ENCODE measurements around the gene CRELD2.

The CRELD2 gene

GRCh38 chr22:49948116-49948957 lies 29.9 kb downstream of the CRELD2 start:
- DNase-seq = no peak

DNA sequence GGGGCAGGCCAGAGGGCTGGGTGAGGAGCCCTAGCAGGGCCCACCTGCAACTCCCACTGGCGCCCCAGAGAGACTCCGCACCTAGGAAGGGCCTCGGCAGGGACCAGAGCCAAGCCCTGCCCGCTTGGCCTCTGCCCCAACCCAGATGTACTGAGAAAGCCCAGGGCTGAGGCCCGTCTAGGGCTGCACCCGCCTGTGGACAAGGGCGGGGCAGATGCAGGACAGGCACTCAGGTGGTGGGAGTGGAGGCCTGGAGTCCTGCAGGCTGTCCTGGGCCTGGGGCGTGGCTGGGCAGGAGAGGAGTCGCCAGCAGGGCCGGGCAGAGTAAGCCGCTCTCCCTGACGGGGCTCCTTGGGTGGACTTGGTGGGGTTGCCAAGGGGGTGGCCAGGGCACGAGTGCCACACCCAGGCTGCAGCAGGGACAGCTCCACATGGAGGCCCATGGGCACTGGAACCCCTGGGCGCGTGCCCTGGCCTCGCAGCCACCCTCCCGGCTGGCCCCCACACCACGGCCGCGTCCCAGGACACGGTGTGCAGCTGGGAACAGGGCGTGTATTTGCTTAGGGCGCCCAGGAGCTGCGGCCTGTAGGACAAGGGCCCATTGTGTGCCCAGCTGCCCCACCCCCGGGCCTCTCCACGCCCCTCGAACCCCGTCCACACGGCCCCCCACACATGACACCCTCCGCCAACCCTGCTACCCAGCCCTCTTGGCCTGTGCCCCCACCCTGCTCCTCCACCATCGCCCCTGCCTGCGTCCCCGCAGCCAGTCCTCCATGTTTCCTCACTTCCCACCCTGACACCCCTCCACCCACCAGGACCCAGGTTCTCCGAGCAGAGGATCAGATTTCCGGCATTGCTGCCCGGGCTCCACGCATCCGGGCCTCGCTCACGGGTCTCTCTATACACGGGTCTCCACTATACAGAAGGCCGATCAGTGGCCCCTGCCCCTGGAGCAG lies 30.8 kb downstream of the CRELD2 start:
- DNase-seq = no peak

GRCh38 chr22:49949914-49950292 lies 31.5 kb downstream of the CRELD2 start:
- no peak for DNase-seq

DNA sequence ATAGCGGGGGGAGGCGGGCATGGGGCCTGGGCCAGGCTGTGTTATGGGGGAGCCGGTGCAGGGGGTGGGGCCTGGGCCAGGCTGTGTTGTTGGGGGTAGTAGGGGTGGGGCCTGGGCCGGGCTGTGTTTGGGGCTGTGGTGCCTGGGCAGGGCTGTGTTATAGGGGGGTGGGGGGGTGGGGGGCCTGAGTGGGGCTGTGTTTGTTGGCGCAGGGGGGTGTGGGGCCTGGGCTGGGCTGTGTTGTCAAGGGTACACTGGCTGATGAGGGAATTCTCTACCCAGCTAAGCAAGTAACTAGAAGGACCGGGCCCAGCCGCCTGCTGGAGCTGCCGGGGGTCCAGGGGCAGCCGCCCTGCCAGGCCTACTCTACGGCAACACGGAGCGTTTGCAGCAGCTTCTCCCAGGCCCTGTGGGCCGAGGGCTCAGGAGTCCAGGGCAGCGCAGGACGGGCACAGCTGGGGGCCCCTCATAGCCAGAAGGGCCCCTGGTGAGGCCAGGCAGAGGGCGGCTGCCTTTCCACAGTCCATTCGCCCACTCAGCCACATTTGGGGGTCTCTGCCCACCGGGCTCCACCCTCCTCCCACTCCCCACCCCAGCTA lies 32.1 kb downstream of the CRELD2 start:
- no peak for DNase-seq

GRCh38 chr22:49951000-49951677 lies 32.7 kb downstream of the CRELD2 start:
- DNase-seq = no peak

- no peak for DNase-seq
Measured at GRCh38 chr22:49951678-49951985, 33.2 kb downstream of the CRELD2 start.

DNA sequence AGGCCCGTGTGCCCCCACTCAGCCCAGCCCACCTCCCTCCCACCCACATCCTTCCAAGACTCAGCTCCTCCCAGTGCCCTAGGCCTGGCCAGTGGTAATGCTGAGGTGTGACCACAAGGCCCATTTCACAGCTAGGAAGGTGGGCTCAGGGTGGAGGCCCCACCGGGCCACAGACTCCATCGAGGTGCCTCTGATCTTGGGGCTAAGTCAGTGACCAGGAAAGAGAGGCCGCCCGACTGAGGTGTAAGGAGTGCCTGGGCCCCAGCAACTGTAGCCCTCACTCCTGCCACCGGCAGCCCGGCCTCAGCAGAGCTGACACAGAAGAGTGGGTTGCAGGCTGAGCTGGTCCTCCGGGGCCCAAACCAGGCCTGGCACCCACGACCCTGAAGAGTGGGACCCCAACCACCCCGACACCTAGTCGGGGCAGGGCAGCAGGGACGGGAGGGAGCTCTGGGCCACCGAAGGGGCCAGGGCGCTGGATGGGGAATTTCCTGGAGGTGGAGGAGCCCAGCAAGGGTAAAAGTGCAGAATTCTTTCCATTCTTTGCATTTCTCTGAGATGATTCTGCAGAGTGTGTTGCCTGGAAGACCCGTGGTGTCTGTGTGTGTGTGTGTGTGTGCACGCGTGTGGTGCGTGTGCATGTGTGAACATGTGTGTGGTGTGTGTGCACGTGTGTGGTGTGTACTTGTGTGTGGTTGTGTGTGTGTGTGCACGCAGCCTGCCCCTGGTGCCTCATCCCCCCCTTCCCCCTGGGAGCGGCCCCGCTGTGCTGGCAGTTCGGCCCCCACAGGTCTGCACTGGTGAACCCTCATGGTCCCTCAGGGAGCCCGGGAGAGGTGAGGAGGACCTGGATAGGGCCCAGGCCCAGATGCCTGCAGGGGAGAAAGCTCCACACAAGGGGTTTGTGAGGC lies 33.8 kb downstream of the CRELD2 start:
- DNase-seq = no peak

DNA sequence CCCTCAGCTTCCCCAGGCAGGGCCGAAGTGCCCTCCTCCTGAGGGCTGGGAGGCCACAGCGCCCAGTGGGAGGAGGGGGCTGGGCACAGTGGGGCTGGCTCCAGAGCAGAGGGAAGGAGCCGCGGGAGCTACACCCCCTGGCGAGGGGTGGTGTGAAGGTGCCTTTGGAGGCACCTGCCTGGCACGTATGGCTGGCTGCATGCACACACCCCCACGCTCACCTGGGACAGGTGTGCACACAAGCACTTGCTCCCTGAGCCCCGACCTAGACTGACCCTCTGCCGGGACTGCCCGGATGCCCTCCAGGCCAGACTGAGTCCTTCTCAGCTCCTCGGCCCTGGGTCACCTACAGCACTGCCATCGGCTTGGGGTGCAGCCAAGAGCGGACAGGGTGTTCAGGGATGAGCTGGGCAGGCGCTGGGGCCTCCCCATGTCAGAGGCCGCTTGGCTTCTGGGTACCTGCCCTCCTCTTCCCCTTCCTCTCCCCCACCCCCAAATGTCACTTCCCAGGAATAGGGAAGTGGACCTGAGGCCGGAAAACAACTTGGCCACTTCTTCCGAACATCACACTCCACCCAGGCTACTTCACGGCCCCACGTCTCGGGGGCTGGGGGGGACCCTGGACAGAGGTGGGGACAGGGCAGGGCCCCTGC lies 34.7 kb downstream of the CRELD2 start:
- no peak for DNase-seq

DNA sequence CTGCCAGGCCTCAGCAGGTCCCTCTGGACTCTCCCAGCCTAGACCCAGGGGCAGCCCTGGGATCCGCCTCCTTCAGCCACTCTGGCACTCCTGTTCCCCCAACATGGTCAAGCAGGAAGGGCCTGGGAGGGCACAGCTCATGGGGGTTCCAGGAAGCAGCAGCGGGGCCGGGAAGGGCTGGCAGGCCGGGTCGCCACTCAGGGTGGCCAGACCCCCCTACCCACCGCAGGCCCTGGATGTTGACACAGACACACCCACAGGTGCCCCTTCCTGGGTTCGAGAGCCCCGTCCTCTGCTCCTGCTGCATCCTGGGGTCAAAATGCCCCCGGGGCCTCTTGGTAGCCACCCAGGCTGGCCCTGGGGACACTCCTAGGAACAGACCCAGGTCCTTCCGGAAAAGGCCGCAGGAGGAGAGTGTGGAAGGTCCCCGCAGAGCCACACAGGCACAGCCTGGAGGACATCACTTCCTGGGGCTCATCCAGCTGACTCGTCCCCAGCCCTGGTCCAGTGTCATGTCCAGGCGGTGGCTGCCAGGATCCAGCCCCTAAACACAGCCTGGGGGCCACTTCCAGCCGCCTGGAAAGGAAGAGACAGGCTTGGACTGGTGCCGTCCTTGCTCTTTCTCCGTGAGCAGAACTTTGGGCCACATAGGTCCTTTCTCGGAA lies 35.4 kb downstream of the CRELD2 start:
- DNase-seq = no peak

- no peak for DNase-seq
Measured at GRCh38 chr22:49954354-49954753, 35.9 kb downstream of the CRELD2 start.

GRCh38 chr22:49954991-49955580 lies 36.7 kb downstream of the CRELD2 start:
- no peak for DNase-seq

DNA sequence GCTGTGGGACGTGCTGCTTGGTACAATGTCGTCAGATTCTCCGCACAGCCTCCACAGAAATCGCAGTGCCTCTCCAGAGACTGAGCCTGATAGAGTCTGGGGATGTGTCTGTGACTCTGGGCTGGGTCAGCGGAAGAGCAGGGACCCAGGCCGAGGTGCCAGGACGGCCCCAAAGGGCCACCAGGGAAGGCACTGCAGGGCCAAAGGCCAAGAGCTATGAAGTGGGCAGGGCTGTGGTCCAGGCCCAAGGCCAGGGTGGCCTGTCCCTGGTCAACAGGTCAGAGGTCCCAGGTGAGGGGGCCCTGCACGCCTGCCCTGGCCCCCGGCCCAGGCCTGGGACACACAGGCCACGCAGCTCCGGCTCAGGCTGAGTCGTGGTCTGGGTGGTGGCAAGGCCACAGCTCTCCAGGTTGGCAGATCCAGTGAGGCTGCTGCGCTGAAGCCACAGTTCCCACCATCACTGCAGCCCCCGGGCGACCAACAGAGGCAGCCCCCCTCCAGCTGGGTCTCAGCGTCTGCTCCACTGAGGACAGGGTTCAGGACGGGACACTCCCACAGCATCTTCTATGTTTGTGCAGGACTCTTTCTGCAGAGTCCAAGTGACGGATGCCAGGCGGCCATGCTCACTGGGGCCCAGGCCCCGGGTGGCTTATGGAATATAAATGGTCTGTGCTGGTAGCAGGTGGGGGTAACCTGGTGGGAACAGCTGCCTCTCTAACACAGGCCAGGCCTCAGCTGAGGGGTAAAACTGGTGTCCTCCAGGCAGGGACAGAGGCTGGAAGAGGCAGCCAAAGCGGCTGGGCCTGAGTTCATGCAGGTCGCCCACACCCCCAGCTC lies 37.4 kb downstream of the CRELD2 start:
- DNase-seq = no peak

- no peak for DNase-seq
Measured at GRCh38 chr22:49956418-49956770, 38.0 kb downstream of the CRELD2 start.

DNA sequence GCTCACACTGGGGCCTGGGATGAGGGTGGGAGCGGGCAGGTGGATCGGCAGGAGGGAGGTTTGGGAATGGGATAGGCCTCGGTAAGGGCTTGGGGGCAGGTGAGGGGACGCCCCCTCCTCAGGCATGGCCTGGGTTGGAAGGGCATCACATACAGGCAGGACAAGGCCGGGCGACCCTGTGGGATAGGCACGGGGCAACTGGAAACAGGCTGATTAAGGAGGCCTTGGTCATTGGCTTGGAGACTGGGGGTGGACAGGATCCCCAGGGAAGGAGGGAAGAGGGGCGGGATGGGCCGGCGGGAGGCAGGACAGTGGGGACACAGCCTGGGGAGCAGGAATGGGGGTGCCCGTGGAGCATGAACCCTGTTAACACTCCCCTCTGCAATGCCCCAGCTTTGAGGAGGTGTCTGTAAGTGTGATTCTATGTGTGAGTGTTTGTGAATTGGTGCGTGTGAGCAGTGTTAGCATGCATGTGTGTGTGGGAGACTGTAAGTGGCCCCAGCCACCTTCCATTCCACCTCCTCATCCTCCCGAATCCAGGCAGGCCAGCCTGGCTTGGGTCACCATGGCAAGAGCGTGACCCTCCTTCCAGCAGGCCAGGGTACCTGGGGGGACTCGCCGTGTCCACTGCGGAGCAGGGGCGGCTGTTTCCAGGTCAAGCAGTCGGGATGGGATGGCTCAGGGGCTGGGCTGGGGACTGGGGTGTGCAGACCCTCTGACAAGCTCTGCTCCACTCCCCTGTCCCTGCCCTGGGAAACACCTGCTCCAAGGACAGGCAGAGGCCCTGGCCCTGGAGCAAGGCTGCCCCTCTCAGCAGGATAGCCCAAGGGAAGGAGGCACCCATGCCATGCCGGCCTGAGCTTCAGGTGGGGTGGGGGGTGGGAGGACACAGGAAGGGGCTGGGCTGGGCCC lies 38.7 kb downstream of the CRELD2 start:
- no peak for DNase-seq

GRCh38 chr22:49957826-49958365 lies 39.5 kb downstream of the CRELD2 start:
- no peak for DNase-seq

GRCh38 chr22:49958366-49958921 lies 40.0 kb downstream of the CRELD2 start:
- no peak for DNase-seq

DNA sequence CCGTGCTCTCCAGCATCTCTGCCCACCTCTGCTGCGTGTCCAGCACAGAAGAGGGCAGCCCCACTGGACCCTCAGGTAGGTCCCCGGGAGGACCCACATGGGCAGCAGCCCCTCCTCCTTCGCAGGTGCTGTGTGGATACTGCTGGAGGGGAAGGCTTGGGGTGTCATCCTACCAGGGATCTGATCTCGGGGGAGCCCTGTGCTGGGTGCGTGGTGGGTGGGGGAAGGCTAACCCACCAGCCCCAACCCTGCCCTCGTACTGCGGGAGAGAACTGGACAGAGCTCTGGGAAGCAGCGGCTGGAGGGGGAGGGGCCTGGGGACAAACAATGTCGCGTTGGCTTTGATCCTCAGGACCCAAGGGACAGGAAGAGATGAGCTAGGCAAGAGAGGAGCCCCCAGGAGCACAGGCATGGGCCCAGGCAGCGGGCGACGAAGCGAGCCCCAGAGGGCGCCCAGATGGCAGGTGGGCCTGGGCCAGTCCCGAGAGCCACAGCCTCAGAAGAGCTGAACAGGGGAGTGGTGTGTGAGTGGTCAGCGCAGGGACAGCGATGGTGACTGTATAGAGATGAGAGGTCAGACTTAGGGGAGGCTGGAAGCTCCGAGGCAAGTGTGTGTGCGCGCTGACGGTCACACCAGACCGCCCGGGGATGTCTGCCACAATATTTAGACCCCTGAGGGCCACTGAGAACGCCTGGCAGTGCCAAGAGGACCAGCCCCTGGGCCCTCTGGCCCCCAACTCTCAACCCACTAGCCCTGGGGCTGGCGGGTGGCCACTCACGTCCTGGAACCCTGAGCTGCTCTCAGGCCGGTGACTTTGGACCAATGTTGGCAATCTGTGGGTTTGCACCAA lies 40.7 kb downstream of the CRELD2 start:
- DNase-seq = no peak

All from activated T-cell treated with anti-CD3 and anti-CD28 coated beads for 4 hours (primary cell).